GM18951 (cell line): ENCODE results near the gene OR4C12.
"Not testable (repeated sequence)": the region's sequence is repeated elsewhere in the genome, so short reads cannot be mapped to it uniquely, and the experiment has no call there.

Experiments
- POLR2A ChIP-seq: IDR thresholded peaks from 4 replicates; pipeline ENCODE4 v1.6.1; 2011; ENCODE audit warnings: mild to moderate bottlenecking; ENCODE audit not compliant: insufficient read length, insufficient read depth; ENCODE audit errors: extremely low read depth
- in situ Hi-C: fragments of 300-500 bp; cut with MboI; formaldehyde crosslinking; loops from one replicate; pipeline ENCODE4 v1.12.0; 2022; ENCODE audit warnings: low sequenced_read_pairs, mixed read lengths, inconsistent platforms; ENCODE audit not compliant: unreplicated experiment

Gene OR4C12

DNA sequence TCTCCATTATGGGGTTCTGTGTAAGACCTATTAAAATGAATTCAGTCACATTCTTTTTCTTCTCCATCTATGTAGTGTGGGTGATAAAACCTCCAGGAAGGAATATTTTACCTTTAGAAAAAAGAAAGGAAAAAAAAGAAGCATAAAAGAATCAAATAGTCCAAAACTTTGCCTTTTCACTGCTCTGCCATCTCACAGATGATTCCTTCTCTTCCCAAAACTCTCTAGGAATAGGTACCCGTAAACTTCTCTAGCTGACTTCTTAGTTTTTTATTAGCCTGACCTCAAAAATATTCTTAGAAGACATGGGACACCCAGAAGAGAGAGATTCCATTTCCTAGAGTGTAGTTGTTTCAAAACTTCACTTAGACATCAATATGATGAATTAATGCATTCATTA lies at the start of gene OR4C12:
TSS of gene OR4C12 (minus strand) at position 101 of the 400 bp plus-strand sequence. CDS start at position 67, 34 bp downstream.
- in situ Hi-C loops, result not testable (repeated sequence)

DNA sequence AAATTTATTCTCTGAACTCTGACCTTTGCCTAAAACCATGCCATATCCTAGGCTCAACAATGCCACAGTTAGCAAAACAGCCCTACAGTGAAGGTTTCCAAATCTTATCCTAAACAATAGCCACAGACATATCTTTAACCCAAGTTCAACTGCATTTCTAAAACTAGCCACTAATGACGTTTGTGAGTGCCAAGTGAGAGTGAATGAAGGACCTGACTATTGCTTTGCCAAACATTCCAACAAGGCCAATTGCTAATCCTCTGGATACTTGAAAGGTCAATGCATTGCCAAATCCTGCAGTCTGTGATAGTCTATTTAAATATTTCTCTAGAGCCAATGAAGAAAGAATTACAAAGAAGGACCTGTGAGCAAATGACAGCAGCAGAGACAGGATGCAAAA lies 47.9 kb upstream of the OR4C12 start:
- TF ChIP-seq POLR2A, result no peak
- in situ Hi-C loops, result no loop called here

DNA sequence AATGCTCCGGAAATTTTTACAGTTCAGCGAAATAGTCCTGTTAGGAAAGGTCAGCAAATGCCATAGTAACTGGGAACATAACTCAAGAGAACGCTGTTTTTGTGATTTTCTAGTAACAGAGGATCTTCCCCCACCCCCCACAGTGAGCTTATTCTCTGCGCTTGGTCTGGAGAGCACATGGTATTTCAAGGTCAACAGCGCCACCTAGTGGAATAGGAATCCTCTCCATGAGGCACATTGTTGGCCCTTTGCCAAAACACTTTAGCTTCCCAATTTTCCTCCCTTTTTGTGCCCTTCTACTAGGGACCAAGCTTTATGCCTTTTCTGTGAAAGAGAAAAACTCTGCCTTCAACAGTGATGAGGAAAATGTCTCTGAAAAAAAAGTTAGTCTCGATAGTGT lies 13.2 kb upstream of the OR4C12 start:
- in situ Hi-C loops, result no loop called here
- no peak for TF ChIP-seq POLR2A

DNA sequence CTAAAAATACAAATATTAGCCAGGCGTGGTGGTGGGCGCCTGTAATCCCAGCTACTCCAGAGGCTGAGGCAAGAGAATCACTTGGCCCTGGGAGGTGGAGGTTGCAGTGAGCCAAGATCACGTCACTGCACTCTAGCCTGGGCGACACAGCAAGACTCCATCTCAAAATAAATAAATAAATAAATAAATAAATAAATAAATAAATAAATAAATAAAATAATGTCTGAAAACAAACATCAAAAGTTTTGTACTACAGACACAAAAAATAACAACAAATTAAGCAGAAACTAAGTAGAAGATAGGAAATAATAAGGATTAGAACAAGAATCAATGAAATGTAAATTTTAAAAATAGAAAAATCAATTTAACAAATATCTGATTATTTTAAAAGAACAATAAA lies 8.9 kb downstream of the OR4C12 start:
- in situ Hi-C loops, result not testable (repeated sequence)

DNA sequence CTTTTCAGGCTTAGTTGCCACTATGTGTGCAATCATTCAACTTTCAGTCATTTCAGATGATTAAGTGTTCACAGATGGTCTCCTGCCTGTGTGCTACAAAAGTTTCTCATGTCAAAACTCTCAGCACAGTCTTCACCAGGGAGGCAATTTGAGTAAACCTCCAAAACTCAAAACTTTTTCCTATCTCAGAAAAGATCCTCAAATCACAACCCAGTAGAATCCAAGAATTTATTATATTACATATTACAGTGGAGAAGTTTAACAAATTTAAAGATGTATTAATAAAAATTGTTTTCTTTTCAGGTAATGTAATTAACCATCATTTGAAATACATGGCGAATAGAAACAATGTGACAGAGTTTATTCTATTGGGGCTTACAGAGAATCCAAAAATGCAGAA lies 30.2 kb downstream of the OR4C12 start, which contains the start of gene OR4C13:
TSS of gene OR4C13 (plus strand) at position 301 of the 400 bp plus-strand sequence. CDS start at position 333, 32 bp downstream.
- in situ Hi-C loops, result no loop called here
- TF ChIP-seq POLR2A, result no peak

DNA sequence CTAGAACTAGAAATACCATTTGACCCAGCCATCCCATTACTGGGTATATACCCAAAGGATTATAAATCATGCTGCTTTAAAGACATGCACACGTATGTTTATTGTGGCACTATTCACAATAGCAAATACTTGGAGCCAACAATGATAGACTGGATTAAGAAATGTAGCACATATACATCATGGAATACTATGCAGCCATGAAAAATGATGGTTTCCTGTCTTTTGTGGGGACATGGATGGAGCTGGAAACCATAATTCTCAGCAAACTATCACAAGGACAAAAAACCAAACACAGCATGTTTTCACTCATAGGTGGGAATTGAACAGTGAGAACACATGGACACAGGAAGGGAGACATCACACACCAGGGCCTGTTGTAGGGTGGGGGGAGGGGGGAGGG lies 33.6 kb downstream of the OR4C12 start:
- in situ Hi-C loops, result not testable (repeated sequence)
